ENCODE results near the gene RXFP2.

Gene RXFP2

DNA sequence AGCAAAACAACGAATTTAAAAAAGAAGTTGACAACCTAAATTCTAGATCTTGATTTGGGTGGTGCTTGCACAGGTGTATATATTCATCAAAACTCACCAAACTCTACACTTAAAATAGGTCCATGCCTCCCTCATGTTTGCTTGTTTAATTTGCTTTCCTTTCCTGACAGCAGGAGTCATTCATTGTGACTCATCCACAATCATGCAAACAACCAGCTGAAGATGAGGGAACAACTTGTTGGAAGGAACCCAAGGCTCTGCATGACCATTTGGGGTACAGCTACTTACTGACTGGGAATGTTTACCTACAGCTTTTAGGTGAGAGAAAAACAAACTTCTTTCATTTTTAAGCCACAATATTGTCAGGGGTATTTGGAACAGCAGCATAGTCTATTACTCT, 96.6 kb downstream of the RXFP2 start:
- DNase-seq, result no peak

DNA sequence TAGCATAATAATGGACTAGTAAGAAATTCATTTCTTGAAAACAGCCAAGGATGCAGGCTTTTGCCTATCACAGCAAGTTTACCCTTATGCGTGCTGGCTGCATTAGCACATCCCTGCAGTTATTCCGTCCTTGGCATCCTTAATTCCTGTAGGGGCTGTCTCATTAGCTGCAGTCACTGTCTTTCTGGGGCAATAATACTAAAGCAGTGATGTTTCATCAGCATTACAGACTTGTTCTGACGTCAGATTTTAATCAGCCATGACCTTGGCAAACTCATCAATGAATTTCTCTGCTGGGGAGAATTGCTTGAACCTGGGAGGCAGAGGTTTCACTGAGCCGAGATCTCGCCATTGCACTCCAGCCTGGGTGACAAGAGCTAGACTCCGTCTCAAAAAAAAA, 103.7 kb downstream of the RXFP2 start:
- no peak for DNase-seq

DNA sequence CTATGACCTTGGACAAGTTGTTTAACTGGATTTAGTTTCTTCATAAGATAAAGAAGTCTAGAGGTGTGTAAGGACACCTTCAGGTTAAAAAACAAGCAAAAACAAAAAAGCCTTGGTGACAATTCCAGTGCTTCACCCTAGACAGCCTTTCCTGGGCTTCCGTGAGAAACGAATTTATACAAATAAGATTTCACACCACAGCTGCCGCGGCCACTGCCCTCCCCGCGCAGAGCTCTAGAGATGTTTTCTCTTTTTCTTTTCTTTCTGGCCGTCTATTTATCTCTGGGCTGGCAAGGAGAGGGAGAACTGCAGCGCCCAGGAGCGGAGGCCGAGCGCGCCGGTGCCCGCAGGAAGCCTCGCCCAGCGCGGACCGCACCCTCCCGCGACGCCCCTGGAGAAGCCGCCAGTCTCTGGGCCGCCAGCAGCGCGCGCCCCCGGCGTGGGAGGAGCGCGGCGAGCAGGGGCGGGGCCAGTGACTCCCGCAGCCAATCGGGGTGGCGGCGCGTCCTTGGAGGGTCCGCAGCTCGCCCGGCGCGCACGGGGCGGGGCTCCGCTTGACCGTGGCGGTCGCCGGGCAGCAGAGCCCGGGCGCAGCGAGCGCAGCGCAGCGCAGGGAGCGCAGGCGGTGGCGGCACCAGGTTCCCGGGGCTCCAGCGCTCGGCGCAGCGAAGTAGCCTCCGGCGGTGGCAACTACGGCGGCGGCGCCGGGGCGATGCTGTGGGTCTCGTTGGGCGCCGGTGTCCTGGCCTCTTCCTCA, 107.0 kb downstream of the RXFP2 start:
- peak; percentile 76 for DNase-seq

DNA sequence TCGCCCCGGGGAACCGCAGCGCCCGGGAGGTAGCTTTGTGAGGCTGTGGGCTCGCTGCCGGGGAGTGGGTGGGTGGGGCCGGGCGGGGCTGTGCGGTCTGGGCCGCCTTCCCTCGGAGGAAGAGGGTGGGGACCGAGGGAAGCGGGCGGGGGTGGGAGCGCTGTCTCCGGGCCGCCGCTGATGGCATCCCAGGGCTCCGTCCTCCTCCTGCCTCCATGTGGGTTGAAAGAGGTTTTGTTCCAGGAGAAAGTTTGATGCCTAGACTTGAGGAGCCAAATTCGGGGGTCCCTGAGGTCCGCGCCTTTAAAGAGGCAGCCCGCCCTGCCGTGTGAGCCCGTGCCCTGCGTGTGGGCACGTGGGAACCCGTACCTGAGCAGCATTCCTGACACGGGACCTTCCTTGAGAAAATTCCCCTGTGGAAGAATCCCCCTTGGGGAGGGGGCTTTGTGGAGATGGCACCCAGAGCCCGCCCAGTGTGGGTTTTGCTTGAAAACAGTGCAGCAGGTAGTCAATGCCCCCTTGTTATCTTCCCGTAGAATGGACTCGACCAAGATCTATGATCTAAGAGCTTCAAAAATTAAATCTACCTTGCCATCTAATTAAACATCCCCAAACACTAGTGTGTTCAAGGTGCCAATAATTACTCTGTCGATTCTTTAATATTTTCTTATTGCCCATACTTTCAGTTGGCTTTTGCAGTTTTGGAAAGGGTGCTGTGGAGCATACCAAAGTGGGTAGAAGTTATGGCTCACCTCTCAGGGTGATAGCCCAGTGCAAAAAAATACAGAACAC, 107.8 kb downstream of the RXFP2 start:
- DNase-seq, result no peak

DNA sequence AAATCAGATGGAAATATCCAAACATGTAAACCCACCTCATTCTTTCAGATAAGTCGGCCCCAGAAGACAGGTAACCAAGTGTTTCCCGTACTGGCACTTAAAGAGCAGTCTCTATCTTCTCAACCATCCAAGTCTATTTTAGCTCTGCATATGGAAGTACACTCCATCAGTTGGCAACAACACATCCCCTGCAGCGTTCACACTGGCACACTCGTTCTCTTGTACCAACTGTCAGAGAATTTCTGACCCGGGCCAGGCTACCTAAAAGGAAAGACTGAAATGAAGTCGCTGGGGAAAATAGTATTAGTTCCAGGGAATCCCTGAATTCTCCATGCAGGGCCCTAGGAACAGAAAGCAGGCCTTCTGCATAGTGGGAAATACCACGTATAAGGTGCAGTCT, 109.3 kb downstream of the RXFP2 start:
- DNase-seq, result no peak

DNA sequence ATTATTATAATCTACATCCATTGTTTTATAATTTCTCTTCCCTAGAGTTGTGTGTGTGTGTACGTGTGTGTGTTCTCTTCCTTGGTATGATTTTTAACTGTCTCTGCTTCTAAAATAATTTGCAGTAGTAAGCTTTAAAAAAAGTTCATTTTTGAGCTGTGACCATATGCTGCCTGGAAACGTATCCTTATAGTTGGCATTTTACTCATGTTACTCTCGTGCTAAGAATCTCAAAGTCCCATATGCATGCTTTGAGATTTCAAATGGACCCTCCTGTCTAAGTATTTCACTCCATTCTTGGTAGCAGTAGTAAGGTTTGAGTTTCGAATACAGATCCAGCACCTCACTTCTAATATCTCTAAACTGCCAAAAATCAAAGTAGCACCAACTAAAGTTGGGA, 109.9 kb downstream of the RXFP2 start:
- no peak for DNase-seq

DNA sequence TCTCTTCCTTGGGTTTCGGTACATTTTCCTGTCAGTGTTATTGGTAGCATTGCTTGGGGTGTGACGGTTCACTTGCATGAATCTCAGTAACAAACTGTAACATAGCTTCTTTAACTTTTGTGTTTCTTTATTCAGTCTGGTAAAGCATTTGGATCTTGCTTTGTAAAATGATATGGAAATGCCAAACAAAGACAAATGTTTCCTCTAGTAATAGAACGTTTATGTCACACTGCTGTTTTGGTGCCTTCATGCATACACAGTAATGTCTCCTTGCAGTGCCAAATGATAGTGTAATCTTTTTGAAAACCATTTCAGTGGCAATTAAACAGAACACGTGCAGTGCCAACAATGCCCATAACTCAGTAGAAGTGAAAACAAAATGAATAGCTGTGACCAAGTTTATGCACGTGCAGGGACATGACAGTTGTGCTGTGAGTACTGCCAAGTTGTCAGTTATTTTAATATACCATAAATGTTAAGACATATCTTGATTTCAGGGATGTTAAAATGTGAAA, 110.8 kb downstream of the RXFP2 start:
- no peak for DNase-seq

DNA sequence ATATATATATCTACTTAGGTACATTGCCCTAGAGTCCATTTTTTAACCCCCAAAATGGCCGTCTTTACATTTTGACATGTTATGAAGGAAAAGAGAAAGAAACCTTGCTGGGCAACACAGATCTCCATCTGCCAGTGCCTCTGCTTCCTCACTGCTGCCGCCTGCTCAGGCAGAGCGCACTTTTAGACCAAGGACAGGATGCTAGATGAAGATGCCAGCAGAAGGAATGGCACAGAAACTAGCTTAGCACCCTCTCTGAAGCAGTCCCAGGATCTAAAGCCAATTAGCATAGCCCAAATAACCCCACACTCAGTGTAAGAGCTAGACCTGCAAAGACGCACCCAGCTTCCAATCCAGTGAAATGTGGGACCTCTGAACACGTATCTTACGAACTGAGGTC, 111.9 kb downstream of the RXFP2 start:
- no peak for DNase-seq

All from CD4-positive, alpha-beta T cell treated with Interferon gamma for 1 hour (primary cell).